IPS-18a (cell line): ENCODE measurements around the gene ARL5C.

Experiments used
- H3K27ac ChIP-seq: one replicate; pipeline ENCODE4 v1.5.1; 2013; ENCODE audit warnings: low read length
- H3K27me3 ChIP-seq: one replicate; pipeline ENCODE4 v1.6.1; 2013; ENCODE audit warnings: mild to moderate bottlenecking, low read length; ENCODE audit not compliant: control insufficient read depth, insufficient read depth
- H3K36me3 ChIP-seq: one replicate; pipeline ENCODE4 v1.6.1; 2013; ENCODE audit warnings: low read depth, low read length; ENCODE audit not compliant: control insufficient read depth
- H3K4me1 ChIP-seq: one replicate; pipeline ENCODE4 v1.6.1; 2013; ENCODE audit warnings: low read depth, low read length; ENCODE audit not compliant: control insufficient read depth
- H3K4me3 ChIP-seq: one replicate; pipeline ENCODE4 v1.5.1; 2013; ENCODE audit warnings: low read length
- H3K9ac ChIP-seq: one replicate; pipeline ENCODE4 v1.6.1; 2013; ENCODE audit warnings: mild to moderate bottlenecking, low read length, moderate library complexity
- H3K9me3 ChIP-seq: one replicate; pipeline ENCODE4 v1.6.1; 2013; ENCODE audit warnings: low read depth, low read length; ENCODE audit not compliant: control insufficient read depth

ARL5C gene

GRCh38 chr17:39147221-39148185, 18.5 kb downstream of the ARL5C start:
- Histone ChIP-seq H3K4me3 (no peak overlapping the region), H3K27me3 (peaks cover 31% of the 10 kb centered on the region), H3K9me3 (no peaks in the 10 kb centered on the region), H3K4me1 (no peaks in the 10 kb centered on the region), H3K36me3 (no peaks in the 10 kb centered on the region), H3K9ac (no peak overlapping the region), H3K27ac (no peak overlapping the region)

GRCh38 chr17:39146273-39146672, 19.7 kb downstream of the ARL5C start:
- H3K4me3 ChIP-seq, result no peak overlapping the region
- no peak overlapping the region for H3K27ac ChIP-seq
- no peak overlapping the region for H3K9ac ChIP-seq
- H3K27me3 ChIP-seq, result peaks cover 21% of the 10 kb centered on the region
- peaks cover 1% of the 10 kb centered on the region for H3K9me3 ChIP-seq
- no peaks in the 10 kb centered on the region for H3K4me1 ChIP-seq
- H3K36me3 ChIP-seq, result no peaks in the 10 kb centered on the region

- Histone ChIP-seq H3K27ac (no peak overlapping the region), H3K27me3 (peaks cover 10% of the 10 kb centered on the region), H3K4me1 (no peaks in the 10 kb centered on the region), H3K9ac (no peak overlapping the region), H3K36me3 (no peaks in the 10 kb centered on the region), H3K4me3 (no peak overlapping the region), H3K9me3 (peaks cover 4% of the 10 kb centered on the region)
Observed at GRCh38 chr17:39145143-39145542, 20.8 kb downstream of the ARL5C start.

- no peaks in the 10 kb centered on the region for H3K36me3 ChIP-seq
- no peak overlapping the region for H3K9ac ChIP-seq
- H3K4me1 ChIP-seq, result no peaks in the 10 kb centered on the region
- peaks cover 4% of the 10 kb centered on the region for H3K9me3 ChIP-seq
- peaks cover 2% of the 10 kb centered on the region for H3K27me3 ChIP-seq
- H3K4me3 ChIP-seq, result no peak overlapping the region
- no peak overlapping the region for H3K27ac ChIP-seq
Observed at GRCh38 chr17:39144416-39144840, 21.5 kb downstream of the ARL5C start.

DNA sequence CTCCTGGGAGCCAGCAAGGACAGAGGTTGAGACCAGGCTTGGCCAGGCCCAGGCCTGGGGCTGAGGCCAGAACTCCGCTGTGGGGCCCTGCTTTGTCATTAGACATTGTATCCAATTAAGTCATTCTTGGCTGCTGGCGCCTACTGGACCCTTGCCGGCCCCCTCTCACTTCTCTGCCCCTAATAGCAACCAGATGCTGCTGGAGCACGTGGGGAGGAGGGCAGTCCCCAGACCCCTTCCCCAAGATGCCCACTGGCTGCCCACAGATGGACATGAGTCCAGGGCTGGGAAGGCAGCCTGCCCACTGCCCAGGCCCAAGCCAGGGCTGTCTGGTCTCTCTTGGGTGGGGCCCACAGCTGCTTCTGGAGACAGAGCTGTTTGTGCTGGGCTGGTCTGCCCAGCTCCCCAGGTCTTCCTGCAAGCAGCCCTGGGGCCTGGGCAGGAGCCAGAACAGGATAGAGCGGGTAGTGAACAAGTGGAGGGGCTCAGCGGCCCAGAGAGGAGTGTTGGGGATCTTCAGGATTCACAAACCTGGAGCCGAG, 22.3 kb downstream of the ARL5C start:
- H3K9ac ChIP-seq, result no peak overlapping the region
- no peaks in the 10 kb centered on the region for H3K4me1 ChIP-seq
- no peaks in the 10 kb centered on the region for H3K27me3 ChIP-seq
- H3K27ac ChIP-seq, result no peak overlapping the region
- no peak overlapping the region for H3K4me3 ChIP-seq
- H3K36me3 ChIP-seq, result no peaks in the 10 kb centered on the region
- peaks cover 4% of the 10 kb centered on the region for H3K9me3 ChIP-seq

DNA sequence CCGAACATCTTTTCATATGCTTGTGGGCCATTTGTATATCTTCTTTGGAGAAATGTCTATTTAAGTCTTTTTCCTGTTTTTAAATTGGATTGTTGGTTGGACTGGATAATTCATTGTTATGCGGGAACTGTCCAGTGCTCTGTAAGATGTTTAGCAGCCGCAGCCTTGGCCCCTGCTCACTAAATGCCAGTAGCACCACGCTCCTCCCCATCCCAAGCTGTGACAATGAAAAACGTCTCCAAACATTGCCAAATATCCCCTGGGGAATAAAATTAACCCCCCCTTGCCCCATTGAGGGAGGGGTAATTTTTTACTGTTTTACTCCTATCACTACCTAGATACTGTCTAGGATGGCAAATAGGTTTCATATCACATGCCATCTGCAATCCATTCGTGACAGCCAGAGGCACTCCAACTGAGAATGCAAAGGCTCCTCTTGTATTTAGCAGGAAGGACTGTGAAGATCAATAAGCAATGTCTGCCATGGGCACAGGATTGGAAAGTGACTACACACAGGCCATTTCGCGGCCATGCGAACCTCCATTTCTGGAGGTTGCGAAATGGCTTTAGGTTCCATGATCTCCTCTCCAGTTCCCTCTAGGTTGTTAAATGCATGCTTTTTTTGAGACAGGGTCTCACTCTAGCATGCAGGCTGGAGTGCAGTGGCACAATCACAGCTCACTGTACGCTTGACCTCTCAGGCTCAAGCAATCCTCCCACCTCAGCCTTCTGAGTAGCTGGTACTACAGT, 23.9 kb downstream of the ARL5C start:
- Histone ChIP-seq H3K9me3 (peaks cover 4% of the 10 kb centered on the region), H3K27ac (no peak overlapping the region), H3K36me3 (no peaks in the 10 kb centered on the region), H3K4me1 (no peaks in the 10 kb centered on the region), H3K27me3 (no peaks in the 10 kb centered on the region), H3K4me3 (no peak overlapping the region), H3K9ac (no peak overlapping the region)

DNA sequence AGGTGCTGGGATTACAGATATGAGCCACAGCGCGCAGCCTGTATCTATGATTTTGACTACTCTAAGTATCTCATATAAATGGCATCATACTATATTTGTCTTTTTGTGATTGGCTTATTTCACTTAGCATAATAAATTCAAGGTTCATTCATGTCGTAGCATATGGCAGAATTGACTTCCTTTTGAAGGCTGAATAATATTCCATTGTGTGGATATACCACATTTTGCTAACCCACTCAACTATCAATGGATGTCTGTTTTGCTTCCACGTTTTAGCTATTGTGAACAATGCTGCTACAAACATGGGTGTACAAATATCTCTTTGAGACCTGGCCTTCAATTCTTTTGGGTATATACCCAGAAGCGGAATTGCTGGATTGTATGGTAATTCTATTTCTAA, 24.7 kb downstream of the ARL5C start:
- H3K4me1 ChIP-seq, result no peaks in the 10 kb centered on the region
- H3K9ac ChIP-seq, result no peak overlapping the region
- H3K9me3 ChIP-seq, result peaks cover 4% of the 10 kb centered on the region
- no peaks in the 10 kb centered on the region for H3K36me3 ChIP-seq
- no peaks in the 10 kb centered on the region for H3K27me3 ChIP-seq
- H3K4me3 ChIP-seq, result no peak overlapping the region
- no peak overlapping the region for H3K27ac ChIP-seq

GRCh38 chr17:39139561-39139960, 26.4 kb downstream of the ARL5C start:
- Histone ChIP-seq H3K36me3 (no peaks in the 10 kb centered on the region), H3K27ac (no peak overlapping the region), H3K27me3 (no peaks in the 10 kb centered on the region), H3K4me3 (no peak overlapping the region), H3K4me1 (no peaks in the 10 kb centered on the region), H3K9ac (no peak overlapping the region), H3K9me3 (peaks cover 4% of the 10 kb centered on the region)

- Histone ChIP-seq H3K4me3 (no peak overlapping the region), H3K9ac (no peak overlapping the region), H3K36me3 (no peaks in the 10 kb centered on the region), H3K4me1 (no peaks in the 10 kb centered on the region), H3K9me3 (peaks cover 4% of the 10 kb centered on the region), H3K27me3 (no peaks in the 10 kb centered on the region), H3K27ac (no peak overlapping the region)
Observed at GRCh38 chr17:39139161-39139511, 26.8 kb downstream of the ARL5C start.

DNA sequence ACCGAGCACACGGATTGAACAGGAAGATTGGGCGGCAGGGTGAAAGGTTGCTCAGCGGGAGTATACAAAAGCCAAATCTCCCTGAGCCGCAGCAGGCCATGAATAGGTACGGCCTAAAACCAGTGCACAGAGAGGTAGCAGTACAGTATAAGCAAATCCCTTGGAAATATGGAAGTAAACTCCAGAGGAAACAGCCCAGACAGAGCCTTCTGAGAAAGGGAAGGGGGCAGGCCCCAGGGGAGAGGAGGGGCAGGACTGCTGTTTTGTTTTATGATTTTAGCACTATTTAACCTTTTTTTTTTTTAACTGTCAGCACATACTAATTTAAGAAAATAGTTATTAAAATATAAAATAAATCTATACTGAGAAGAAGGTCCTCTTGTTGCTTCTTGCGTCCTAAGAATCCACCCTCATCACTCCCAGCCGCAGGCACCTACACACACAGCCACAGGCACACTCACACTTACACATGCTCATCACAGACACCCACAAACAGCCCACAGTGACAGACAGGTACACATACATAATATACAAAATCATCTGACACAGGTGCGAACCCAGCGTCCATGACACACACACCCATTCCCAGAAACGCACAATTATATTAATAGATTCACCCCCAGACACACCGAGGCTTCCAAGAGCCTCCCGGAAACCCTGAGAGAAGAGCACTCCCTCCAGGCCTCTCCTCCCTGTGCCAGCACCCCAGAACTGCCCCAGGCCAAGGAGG, 27.4 kb downstream of the ARL5C start:
- Histone ChIP-seq H3K9me3 (peaks cover 4% of the 10 kb centered on the region), H3K9ac (no peak overlapping the region), H3K27ac (no peak overlapping the region), H3K4me1 (no peaks in the 10 kb centered on the region), H3K27me3 (no peaks in the 10 kb centered on the region), H3K4me3 (no peak overlapping the region), H3K36me3 (no peaks in the 10 kb centered on the region)

GRCh38 chr17:39134878-39135277, 31.1 kb downstream of the ARL5C start:
- no peak overlapping the region for H3K4me3 ChIP-seq
- no peaks in the 10 kb centered on the region for H3K4me1 ChIP-seq
- H3K36me3 ChIP-seq, result no peaks in the 10 kb centered on the region
- H3K9ac ChIP-seq, result no peak overlapping the region
- no peak overlapping the region for H3K27ac ChIP-seq
- H3K27me3 ChIP-seq, result no peaks in the 10 kb centered on the region
- H3K9me3 ChIP-seq, result no peaks in the 10 kb centered on the region
